OCI-LY1 (cell line): Measurements from ENCODE around the gene CCDC141.

Experiments used
- H2AFZ ChIP-seq: fragments of 200-600 bp; sonication (generic), shearing (Covaris generic); 2 replicates; pipeline ENCODE4 v1.6.0; 2014; ENCODE audit warnings: antibody characterized with exemption, mild to moderate bottlenecking, low read length
- H3F3A ChIP-seq: fragments of 200-600 bp; sonication (generic), shearing (Covaris generic); 2 replicates; pipeline ENCODE4 v1.6.0; 2014; ENCODE audit warnings: mild to moderate bottlenecking, antibody characterized with exemption, low read length, moderate library complexity; ENCODE audit not compliant: insufficient read depth
- H3K27ac ChIP-seq: fragments of 200-600 bp; sonication (generic); 2 replicates; pipeline ENCODE4 v1.5.1; 2014; ENCODE audit warnings: low read length, mixed run types, mild to moderate bottlenecking, low read depth; ENCODE audit not compliant: poor library complexity, severe bottlenecking
- H3K27me3 ChIP-seq: fragments of 200-600 bp; sonication (generic); 2 replicates; pipeline ENCODE4 v1.6.0; 2014; ENCODE audit warnings: antibody characterized with exemption, mild to moderate bottlenecking, low read length, moderate library complexity; ENCODE audit not compliant: insufficient read depth
- H3K36me3 ChIP-seq: fragments of 200-600 bp; sonication (generic); 2 replicates; pipeline ENCODE4 v1.6.1; 2014; ENCODE audit warnings: mild to moderate bottlenecking, antibody characterized with exemption, low read length, moderate library complexity, mixed read lengths; ENCODE audit not compliant: insufficient read depth
- H3K4me1 ChIP-seq: fragments of 200-600 bp; sonication (generic); 2 replicates; pipeline ENCODE4 v1.5.1; 2014; ENCODE audit warnings: mild to moderate bottlenecking, low read length, moderate library complexity; ENCODE audit not compliant: insufficient read depth, severe bottlenecking
- H3K4me2 ChIP-seq: fragments of 200-600 bp; sonication (generic), shearing (Covaris generic); 2 replicates; pipeline ENCODE4 v1.6.1; 2014; ENCODE audit warnings: low read length
- H3K4me3 ChIP-seq: fragments of 200-600 bp; sonication (generic); 2 replicates; pipeline ENCODE4 v1.5.1; 2014; ENCODE audit warnings: low read length, low read depth, mild to moderate bottlenecking, mixed read lengths; ENCODE audit not compliant: poor library complexity, severe bottlenecking
- H3K79me2 ChIP-seq: fragments of 200-600 bp; shearing (Covaris generic); 2 replicates; pipeline ENCODE4 v1.6.1; 2016; ENCODE audit warnings: mixed run types, low read length, mixed read lengths; ENCODE audit not compliant: insufficient read depth
- H3K9ac ChIP-seq: fragments of 200-600 bp; sonication (generic), shearing (Covaris generic); 2 replicates; pipeline ENCODE4 v1.6.1; 2014; ENCODE audit warnings: mild to moderate bottlenecking, low read length, mixed read lengths
- H3K9me2 ChIP-seq: fragments of 200-600 bp; sonication (generic), shearing (Covaris generic); 2 replicates; pipeline ENCODE4 v1.6.1; 2014; ENCODE audit warnings: low read depth, mild to moderate bottlenecking, low read length, mixed read lengths
- H3K9me3 ChIP-seq: fragments of 200-600 bp; shearing (Covaris generic); 2 replicates; pipeline ENCODE4 v1.6.1; 2014; ENCODE audit warnings: low read length, mixed read lengths
- H4K20me1 ChIP-seq: fragments of 200-600 bp; sonication (generic), shearing (Covaris generic); 2 replicates; pipeline ENCODE4 v1.6.0; 2016; ENCODE audit warnings: mild to moderate bottlenecking, low read length; ENCODE audit not compliant: insufficient read depth
- CTCF ChIP-seq: fragments of 200-600 bp; sonication (generic), shearing (Covaris generic); IDR thresholded peaks from 2 replicates; pipeline ENCODE4 v1.5.1; 2017; ENCODE audit warnings: mild to moderate bottlenecking, antibody characterized with exemption, low read length, moderate library complexity, mixed read lengths
- EZH2 ChIP-seq: fragments of 200-600 bp; sonication (generic), shearing (Covaris generic); IDR thresholded peaks from 2 replicates; pipeline ENCODE4 v1.8.0; 2017; ENCODE audit warnings: borderline replicate concordance, mixed run types, mild to moderate bottlenecking, antibody characterized with exemption, low read length, moderate library complexity, mixed read lengths

The CCDC141 gene

DNA sequence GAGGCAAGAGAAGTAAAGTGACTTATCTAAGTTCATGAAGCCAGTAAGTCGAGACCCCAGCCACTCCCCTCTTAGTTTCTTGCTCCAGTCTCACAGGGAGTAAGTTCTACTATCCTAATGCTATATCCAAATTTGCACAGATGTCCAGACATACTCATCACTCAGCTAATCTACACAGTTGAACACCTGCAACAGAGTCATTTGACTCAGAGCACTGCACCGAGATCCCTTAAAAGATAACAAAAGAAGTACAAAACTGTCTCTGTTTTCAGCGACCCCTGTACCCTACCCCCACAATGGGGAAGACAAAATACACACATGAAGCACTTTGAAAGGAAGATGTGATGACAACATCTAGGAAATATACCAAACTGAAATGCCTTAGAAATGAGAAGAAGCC lies 22.6 kb upstream of the CCDC141 start:
- no peaks in the 10 kb centered on the region for H3K27me3 ChIP-seq
- TF ChIP-seq EZH2 = no peak
- TF ChIP-seq CTCF = no peak
- H2AFZ ChIP-seq = no peak overlapping the region
- H3F3A ChIP-seq = no peaks in the 10 kb centered on the region
- H3K36me3 ChIP-seq = no peaks in the 10 kb centered on the region
- H3K4me1 ChIP-seq = no peaks in the 10 kb centered on the region
- H3K79me2 ChIP-seq = no peaks in the 10 kb centered on the region
- H3K9ac ChIP-seq = no peak overlapping the region
- H3K4me2 ChIP-seq = no peak overlapping the region
- peaks cover 8% of the 10 kb centered on the region for H3K9me3 ChIP-seq
- H3K4me3 ChIP-seq = no peak overlapping the region
- no peak overlapping the region for H3K27ac ChIP-seq
- no peaks in the 10 kb centered on the region for H4K20me1 ChIP-seq
- H3K9me2 ChIP-seq = no peaks in the 10 kb centered on the region

GRCh38 chr2:179071810-179072355 lies 21.9 kb upstream of the CCDC141 start:
- TF ChIP-seq CTCF (no peak), EZH2 (no peak)

GRCh38 chr2:179070895-179071294 lies 21.0 kb upstream of the CCDC141 start:
- Histone ChIP-seq H3K27ac (no peak overlapping the region), H3K9me3 (peaks cover 8% of the 10 kb centered on the region), H3K27me3 (no peaks in the 10 kb centered on the region), H3K4me2 (no peak overlapping the region), H3K9ac (no peak overlapping the region), H4K20me1 (no peaks in the 10 kb centered on the region), H3K9me2 (no peaks in the 10 kb centered on the region), H3K36me3 (no peaks in the 10 kb centered on the region), H3K4me1 (no peaks in the 10 kb centered on the region), H3K79me2 (no peaks in the 10 kb centered on the region), H2AFZ (no peak overlapping the region), H3K4me3 (no peak overlapping the region), H3F3A (no peaks in the 10 kb centered on the region)
- TF ChIP-seq EZH2 (no peak), CTCF (no peak)

More at GRCh38 chr2:179071810-179072355, 21.9 kb upstream of the CCDC141 start:
- Histone ChIP-seq H4K20me1 (no peaks in the 10 kb centered on the region), H2AFZ (no peak overlapping the region), H3K4me1 (no peaks in the 10 kb centered on the region), H3K27ac (no peak overlapping the region), H3K9me3 (peaks cover 8% of the 10 kb centered on the region), H3K27me3 (no peaks in the 10 kb centered on the region), H3K9me2 (no peaks in the 10 kb centered on the region), H3K4me2 (no peak overlapping the region), H3K9ac (no peak overlapping the region), H3K79me2 (no peaks in the 10 kb centered on the region), H3F3A (no peaks in the 10 kb centered on the region), H3K4me3 (no peak overlapping the region), H3K36me3 (no peaks in the 10 kb centered on the region)
